Activated naive CD4-positive, alpha-beta T cell treated with anti-CD3 and anti-CD28 coated beads, Interleukin-2, amount 50 U/mL, for 16 hours (primary cell): Measurements from ENCODE around the gene PCMTD2.

ENCODE experiments used
- DNase-seq: peaks from one replicate; pipeline ENCODE4 v3.0.0-alpha.2; 2020

PCMTD2 gene

DNA sequence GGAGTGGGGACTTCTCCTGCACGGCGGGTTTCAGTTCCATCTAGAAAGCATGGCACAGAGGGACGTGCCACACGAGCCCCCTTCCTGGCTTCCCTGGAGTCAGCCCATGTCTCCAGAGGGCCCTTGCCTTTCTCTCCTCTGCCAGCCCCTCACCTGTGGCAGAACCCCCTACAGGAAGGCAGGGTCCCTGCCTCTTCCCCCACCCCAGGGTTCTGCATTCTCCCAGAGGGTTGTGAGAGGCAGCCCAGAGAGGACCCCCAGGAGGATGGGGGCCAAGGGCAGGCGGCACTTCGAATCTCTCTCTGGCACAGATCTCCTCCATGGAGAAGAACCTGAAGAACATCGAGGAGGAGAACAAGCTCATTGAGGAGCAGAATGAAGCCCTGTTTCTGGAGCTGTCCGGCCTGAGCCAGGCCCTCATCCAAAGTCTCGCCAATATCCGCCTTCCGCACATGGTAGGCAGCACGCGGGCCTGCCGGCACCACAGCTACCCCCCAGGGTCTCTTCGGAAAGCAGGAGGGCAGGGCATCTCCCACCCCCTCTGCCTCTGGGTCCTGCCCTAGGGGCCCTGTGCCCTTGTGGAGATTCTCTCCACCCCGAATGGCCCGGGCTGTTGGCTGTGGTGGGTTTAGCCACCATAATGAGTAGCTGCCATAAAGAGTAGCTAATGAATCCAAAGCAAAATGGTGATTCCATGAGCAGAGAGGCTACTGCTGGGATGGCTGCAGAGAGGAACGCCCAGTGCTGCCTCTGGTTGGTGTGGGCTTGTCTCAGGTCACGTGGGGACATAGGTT, 15.9 kb upstream of the PCMTD2 start:
- DNase-seq = no peak

DNA sequence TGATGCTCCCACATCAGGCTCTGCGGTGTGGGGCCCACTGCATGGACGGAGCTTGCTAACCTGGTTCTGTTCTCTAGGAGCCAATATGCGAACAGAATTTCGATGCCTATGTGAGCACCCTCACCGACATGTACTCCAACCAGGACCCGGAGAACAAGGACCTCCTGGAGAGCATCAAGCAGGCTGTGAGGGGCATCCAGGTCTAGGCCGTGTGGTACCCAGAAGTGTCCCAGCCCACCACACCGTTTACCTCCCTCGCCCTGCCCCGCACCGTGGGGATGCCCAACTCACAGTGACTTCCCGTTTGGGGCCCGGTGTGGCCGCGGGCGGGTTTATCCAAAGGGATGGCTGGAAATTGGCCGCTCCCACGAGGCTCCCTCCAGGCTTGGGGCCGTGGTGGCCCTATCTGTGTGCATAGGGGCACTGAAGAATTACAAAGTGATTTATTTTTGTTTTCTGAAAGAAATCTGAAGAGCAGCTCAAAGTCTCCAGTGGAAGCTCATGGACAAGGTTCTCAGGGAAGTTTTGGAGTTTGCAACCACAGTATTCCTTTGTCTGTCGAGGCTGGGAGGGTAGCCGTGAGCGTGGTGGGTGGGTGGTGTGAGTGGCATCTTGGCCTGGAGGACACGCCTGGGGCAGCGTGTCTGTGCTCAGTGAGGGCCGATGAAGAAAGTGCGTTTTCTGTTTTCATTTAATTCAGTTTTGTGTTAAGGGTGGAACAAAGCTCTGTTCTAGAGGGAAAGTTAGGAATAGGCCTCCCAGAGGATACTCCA, 15.1 kb upstream of the PCMTD2 start:
- no peak for DNase-seq

DNA sequence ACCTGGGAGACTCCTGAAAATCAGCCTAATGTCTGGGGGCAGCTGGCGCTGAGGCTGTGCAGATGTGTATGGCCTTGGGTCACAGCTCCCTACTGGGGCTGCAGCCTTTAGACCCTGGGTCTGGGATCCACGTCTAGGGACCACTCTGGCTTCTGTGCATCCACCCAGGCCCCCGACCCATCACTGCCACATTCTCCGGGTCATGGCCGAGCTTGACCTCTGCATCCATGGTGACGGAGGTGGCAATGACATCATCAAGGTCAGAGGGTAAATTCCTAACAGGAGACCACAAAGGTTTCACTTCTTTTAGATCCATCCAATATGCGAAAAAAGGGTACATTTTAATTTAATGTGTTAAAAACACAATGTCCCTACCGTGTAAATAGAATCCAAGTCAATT, 14.5 kb upstream of the PCMTD2 start:
- no peak for DNase-seq

DNA sequence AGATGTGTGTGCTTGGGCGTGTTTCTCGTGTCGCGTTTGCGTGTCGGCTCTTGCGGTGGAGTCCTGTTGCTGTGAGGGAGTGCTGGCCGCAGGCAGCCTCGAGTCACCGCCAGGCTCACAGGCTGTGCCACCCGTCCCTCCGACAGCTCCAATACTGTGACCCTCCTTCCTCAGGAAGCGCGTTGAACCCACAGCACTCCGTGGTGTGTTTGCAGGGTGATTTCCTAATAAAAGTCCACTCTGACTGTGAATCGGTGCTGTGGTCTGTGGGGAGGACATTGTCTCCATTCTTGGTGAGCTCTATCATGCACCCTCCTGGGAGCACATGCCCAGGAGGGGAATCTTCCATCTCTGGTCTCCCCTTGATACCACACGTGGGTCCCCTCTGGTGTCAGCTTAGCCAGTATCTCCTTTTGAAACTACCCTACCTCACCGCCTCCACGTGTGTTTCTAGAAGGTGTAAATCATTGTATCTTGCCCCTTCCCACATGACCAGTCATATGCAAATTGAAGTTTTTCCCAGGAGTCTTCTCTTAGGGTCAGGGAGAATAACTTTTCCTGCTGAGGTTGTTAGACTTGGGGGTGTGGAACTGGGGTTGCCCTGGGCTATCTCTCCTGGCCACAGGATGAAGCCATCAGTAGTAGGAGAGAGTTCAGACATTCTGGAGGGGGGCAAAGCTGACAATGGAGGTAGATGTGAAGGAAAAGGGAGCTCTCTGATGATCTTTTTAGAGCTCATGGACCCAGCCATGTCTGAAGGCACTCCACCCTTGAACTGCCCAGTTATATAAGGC, 13.3 kb upstream of the PCMTD2 start:
- no peak for DNase-seq

DNA sequence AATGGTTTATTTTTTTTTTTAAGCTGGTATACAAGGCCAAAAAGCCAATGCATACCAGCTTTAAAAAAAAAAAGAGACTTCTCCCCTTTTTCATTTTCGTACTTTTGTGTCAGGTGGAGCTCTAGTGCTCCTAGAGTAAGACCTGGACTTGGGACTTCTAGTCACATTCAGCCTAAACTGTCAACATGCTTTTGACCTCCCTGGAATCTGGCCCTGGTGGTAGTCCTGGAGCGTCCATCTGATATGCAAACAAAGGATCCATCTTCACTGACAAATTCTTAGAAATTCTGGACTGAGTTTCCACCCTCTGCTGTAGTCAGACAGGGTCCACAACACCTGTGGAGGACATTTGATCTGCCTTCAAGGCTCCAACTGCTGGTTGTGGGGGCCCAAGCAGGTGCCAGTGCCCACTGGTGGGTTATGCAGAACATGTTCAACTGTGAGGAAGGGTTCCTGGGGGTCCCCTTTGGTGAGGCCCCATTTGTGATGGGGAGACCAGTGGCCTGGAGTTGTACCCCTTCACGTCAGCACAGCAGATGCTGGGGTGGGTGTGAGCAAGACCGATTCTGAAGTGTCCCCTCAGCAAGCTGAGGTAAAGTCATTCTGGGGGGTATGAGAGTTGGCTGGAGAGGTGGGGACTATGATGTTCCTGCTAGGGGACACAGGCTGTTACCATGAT, 12.6 kb upstream of the PCMTD2 start:
- no peak for DNase-seq

DNA sequence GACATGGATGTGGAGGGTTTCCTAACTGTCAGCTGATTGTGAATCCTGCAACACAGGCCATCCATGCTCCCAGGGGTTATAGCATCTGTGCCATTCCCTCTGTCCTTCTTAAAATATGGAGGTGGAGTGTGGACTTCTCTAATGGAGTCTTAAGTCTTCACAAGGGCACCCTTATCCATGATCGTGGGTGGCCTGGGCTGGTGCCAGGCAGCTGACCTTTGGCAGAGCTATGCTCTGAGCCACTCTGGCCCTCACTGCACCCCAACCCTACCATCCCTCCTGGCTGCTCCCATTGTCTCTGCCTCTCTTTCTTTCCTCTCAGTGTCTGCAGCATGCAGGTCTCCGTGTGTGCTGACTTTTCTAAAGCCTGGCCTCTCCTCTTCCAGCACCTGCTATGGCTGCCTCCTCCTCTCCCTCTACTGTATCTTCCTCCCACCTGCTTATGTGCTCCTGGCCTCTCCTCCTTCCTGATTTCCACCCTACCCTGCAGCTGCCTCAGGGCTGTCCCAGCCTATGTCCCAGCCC, 11.2 kb upstream of the PCMTD2 start:
- no peak for DNase-seq

DNA sequence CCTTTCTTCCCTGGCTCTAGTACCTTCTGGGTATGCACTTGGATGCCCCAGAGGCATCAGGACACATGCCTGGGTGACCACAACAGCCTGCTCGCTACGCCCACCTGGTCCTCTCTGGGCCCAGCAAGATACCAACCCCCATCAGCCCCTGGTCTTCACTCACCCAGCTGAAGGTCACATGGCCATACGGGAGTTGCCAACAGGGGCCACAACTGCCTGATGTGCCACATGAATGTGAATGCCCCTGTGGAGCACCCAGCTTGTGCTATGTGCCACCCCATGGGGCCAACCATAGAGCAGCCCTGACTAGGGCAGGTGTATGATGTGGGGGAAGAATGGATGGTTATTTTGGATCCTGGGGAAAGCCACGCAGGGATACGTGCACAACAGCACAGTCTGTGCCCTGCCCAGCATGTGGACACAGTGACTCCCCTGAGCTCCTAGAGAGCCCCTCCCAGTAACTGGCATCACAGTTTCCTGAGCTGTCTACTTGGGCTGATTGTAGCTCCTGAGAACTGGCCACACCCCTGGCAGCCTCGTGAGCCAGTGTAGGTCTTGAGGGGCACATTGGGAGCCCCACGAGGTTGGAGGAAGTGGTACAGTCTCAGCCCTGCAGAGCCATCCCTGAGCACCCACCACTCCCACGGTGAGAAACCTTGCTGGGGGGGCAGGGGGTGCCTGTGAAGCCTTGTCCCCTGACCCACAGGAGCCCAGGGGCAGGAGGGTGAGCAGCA, 10.5 kb upstream of the PCMTD2 start:
- DNase-seq = no peak

DNA sequence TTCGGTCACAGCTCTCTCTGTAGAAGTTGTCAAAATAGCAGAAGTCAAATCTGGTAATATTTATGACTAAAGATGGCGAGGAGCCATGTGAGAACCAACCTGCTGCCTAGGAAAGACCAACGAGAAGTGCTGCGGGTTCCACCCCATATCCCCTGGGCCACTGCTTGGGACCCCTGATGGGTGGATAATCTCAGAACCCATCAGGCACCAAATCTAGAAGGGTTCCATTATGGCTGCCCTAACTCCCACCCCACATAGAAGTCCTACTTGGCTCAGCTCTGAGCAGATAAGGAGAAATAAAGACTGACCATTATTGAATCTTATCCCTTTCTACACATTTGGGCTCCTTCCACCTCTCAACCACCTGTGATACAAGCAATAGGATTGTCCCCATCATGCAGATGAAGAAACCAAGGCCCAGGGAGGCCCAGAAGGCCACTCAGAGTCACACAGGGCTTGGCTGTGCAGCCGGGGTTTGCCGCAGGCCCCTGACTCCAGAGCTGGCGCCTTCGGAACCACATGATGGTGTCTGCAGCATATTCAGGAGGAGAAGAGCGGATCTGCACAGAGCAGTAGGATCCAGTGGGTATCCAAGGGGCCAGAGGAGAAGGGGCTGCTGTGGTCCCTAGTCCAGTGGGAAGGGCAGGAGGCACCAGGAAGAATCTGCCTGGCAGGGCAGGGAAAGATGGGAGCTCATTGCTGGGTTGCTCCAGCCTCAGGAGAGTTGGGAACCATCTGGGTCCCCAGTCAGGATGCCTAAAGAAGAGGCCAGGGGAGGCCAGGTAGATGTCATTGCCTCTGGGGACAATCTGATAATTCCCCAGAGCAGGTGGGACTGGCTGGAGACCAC, 9.6 kb upstream of the PCMTD2 start:
- DNase-seq = no peak

DNA sequence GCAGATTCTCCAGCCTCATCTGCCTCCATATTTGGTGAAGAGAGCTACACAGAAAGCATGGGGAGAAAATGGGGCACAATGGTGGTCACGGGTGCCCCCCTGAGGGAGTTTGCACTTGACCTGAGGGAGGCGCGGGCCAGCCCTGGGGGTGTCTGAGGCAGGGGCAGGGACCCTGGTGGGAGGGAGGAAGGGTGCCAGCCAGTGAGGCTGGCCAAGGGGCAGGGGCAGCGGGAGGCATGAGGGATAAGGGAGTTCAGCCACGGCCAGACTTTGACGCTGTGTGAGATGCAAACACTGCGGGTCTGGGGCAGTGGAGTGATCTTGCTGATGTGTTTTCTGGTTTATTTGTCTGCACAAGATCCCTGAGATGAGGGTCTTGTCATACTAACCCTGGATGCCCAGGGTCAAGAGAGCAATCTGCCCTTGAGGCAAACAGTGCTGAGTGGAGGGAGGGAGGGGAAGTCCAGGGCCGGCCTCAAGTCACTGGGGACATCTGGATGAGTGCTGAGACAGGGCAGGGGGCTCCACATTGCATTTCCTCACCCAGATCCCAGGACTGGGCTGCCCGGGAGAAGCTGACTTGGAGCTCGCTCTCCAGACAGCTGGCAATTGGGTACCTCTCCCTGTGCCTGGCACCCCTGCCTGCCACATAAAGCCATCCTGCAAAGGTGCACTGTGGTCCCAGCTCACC, 8.8 kb upstream of the PCMTD2 start:
- DNase-seq = no peak

DNA sequence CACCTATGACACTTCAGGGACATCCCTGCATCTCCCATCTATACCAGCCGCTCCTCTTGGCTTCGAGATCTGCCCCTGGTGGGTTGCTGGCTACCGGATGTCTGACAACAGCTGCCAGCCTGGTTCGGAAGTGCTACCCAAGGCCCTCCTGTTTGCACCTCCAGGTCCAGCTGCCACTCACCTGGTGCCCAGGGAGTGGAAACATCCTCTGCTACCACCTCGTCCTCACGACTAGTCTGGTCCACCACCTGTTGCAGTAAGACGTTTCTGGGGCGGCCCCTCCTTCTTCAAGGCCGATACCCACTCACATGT, 8.3 kb upstream of the PCMTD2 start:
- no peak for DNase-seq

DNA sequence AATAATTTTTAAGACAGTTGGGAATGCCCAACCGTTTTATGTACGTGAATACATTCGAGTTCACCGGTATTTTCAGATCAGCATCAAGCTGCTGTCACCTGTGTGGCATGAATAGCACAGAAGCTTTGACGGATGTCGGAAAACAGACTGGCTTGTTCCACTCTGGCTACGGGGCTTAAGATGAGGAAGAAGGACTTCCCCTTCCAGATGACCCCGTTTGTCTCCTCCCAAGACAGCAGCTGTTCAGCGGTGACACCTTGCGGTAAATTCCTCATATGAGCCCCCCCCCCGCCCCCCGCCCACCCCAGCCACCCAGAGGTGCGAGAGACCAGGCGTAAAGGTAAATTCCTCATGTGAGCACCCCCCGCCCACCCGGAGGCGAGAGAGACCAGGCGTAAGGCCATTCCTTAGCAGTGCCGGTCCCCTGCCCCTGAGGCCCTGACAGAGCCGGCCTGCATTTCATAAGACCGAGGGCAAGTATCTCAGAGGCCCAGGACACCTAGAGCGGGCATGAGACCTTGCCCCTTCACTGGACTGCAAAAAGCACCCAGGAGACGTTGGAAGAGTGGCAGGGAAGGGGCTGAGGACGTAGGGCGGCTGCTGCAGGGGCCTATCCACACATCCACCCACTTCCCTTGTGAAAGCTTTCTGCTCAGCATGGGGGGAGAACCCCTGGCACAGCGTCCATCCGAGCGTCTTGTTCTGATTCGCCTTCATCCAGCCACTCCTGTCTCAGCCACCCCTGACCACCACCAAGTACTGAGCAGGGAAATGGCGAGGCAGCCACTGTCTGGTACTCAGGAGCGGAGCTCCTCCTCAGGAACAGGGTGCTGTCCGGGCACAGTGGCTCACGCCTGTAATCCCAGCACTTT, 7.3 kb upstream of the PCMTD2 start:
- no peak for DNase-seq

DNA sequence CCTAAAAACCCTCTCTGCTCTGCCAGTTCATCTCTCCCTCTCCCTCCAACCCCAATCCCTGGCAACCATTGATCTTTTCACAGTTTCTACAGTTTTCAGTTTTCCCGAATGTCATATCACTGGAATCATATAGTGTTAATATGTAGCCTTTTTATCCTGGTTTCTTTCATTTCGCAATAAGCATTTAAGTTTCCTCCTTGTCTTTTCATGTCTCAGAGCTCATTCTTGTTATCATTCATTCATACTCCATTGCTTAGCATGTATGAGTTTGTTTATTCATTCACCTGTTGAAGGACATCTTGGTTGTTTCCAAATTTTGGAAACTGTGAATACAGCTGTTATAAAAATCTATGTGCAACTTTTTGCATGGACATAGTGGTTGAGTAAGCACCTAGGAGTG, 5.5 kb upstream of the PCMTD2 start:
- no peak for DNase-seq

DNA sequence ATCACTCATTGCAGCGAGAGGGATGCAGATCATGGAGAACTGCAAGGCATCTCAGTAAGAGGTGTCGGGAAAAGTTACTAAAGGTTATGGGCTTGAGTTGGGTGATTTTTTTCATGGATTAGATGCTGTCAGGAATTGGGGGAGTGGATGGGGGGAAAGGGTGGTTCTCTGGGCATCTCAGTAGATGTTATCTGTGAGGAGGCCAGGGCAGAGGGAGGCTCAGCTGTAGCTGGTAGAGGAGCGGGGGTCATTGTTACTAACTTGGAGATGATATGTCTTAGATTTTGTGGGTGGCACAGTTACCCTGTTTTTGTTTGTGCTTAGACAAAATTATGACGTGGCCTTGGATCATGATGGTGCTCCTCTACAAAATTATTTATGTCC, 2.6 kb upstream of the PCMTD2 start:
- DNase-seq = no peak

DNA sequence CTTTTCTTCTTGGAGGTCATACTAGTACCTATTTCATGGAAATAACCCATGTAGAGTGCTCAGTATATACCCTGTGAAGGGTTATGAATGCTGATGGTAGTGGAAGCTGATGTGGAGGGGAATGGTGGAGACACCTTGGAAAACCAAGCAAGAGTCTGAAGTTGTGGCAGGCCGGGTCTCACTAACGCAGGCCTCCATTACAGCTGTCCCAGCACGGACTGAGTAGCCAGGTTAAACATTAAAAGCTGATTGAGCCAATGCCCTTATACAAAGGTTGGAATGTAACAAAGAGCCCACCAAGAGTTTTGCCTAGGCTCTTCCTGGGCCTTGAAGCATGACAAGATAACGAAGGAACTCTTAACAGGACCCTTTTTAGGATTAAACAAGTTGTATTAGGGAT, 2.1 kb upstream of the PCMTD2 start:
- DNase-seq = no peak

DNA sequence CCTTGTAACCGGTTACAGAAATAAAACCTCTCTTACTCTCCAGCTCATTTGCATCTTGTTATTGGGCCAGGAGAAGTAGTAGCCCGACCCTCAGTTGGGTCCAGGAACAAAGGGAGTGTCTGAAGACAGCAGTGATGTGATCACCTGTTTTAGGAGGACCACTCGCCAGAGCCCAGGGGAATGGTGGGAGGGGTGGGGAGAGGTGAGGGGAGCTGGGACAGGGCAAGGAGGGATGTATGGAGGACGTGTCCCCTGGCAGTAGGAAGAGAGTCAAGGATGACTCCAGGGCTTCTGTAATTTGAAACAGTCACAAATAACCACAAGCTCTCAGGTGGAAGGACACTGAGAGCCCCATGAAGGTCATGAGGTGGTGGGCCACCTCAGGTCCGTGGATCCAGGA, 1.4 kb upstream of the PCMTD2 start:
- DNase-seq = no peak

DNA sequence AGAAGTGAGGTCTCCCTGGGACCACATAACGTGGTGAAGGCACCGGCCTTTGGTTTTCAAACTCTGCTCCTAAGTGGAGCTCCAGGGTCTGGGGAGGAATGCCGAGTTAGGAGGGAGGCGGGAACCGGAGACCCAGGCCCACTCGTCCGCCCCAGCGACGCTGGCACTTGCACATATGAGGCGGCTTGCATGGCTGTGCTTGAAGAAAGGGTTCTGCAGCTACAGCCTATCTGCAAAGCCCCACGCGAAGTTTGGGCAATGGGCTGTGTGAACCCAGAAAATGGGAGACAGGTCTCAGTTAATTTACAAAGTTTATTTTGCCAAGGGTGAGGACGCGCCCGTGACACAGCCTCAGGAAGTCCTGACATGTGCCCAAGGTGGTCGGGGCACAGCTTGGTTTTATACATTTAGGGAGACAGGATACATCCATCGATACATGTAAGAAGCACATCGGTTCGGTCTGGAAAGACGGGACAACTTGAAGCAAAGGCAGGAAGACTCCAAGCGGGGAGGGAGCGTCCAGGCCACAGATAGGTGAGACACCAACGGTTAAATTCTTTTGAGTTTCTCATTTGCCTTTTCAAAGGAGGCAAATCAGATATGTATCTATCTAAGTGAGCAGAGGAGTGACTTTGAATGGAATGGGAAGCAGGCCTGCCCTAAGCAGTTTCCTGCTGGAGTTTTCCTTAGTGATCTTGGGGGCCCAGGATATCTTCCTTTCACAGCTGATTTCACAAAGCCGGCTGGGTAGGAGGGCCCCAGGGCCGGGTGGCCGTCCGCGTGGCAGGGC, 782 bp upstream of the PCMTD2 start:
- no peak for DNase-seq

DNA sequence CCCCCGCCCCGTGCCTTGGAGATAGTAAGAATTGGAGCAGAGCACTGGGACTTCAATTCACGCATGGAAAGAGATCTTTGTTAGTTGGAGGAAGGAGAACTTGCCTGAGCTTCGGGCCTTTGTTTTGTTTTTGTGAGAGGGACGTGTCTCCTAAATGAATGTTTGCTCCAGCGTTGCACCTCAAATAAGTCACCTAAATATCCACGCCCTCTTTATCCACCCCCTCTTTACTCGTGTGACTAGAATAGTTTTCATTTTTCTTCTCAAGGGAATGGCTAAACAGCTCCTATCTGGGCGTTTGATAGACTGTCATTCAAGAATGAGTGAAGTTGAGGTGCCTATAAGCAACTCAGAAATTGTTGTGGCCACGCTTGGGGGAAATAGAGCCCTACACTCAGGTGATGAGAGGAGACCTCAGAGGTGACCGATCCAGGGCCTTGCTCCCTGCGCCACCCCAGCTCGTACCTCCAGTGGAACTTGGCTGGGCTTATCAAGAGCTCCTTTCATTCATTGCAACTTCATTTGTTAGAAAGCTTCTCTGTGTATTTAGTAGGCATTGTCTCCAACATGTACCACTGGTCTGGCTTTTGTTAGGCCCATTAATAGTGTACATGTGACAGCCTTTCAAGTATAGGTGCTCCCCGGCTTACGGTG, 861 bp downstream of the PCMTD2 start:
- no peak for DNase-seq

DNA sequence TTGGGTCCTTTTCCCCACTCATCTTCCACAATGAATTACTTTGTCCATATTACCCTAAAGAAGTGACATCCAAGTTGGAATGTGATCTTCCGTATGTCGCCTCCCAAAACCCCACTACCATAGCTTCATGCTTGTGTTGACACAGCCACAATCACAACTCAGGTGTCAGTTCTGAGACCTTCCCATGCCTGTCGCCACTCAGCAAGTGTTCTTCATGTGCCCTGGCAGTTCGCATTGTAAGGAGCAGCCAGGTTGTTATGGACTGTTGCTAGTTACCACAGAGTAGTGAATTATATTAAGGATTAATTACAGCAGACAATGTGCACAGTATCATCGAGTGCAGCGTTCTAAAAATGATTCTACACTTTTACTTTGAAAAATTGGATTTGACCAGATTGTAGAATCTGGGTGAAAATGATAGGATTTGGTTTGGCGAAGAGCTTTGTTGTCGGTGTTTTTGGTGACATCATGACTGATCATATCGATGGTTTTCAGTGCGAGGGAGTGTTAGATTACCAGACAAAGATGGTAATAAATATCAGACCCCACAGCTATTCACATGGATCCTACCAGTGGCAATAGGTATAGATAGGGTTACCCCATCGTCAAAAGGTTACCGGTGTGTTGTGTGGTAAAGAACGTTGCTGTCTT, 1.7 kb downstream of the PCMTD2 start:
- DNase-seq = no peak
